ENCODE measurements around the gene LRP6.

LRP6 gene

DNA sequence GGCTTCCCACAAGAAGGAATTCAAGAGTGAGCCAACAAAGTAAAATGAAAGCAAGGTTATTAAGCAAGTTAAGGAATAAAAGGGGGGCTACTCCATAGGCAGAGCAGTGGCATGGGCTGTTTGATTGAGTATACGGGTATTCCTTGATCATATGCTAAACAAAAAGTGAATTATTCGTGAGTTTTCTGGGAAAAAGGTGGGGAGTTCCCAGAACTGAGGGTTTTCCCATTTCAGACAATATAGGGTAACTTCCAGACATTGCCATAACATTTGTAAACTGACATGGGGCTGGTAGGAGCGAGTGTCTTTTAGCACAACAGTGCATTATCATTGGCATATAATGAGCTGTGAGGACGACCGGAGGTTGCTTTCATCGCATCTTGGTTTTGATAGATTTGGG is 198.1 kb downstream of the LRP6 start:
- no peak for DNase-seq
